DND-41 (cell line): ENCODE results near the gene NIPSNAP3A.

Source experiments
- CTCF ChIP-seq: IDR thresholded peaks from 2 replicates; pipeline ENCODE4 v1.5.1; 2012; ENCODE audit warnings: borderline replicate concordance, low read length, moderate library complexity, mild to moderate bottlenecking; ENCODE audit not compliant: poor library complexity, severe bottlenecking; ENCODE audit errors: extremely low read depth
- EZH2 ChIP-seq: IDR thresholded peaks from 3 replicates; pipeline ENCODE4 v1.6.1; 2012; ENCODE audit warnings: borderline replicate concordance, low read depth, mild to moderate bottlenecking, moderate library complexity, low read length, inconsistent platforms; ENCODE audit not compliant: severe bottlenecking

GRCh38 chr9:104725014-104725413 lies 22.5 kb upstream of the NIPSNAP3A start:
- no peak for TF ChIP-seq EZH2
- TF ChIP-seq CTCF, result no peak
